Mucosa of stomach (tissue), 1 donor: ENCODE data around the gene CEP170B.
A peak's percentile ranks its signal among the peaks of the same experiment; 100 is the strongest.

Experiments
- H3K27me3 ChIP-seq: one replicate; pipeline ENCODE4 v1.7.0; 2013; ENCODE audit warnings: mild to moderate bottlenecking, low read length; ENCODE audit not compliant: control insufficient read depth, insufficient read depth
- H3K36me3 ChIP-seq: one replicate; pipeline ENCODE4 v1.7.0; 2013; ENCODE audit warnings: low read length; ENCODE audit not compliant: control insufficient read depth, insufficient read depth
- H3K4me1 ChIP-seq: one replicate; pipeline ENCODE4 v1.7.0; 2013; ENCODE audit warnings: mild to moderate bottlenecking, low read length; ENCODE audit not compliant: control insufficient read depth, insufficient read depth
- H3K4me3 ChIP-seq: one replicate; pipeline ENCODE4 v1.7.0; 2013; ENCODE audit warnings: low read length
- H3K9ac ChIP-seq: one replicate; pipeline ENCODE4 v1.7.0; 2013; ENCODE audit warnings: mild to moderate bottlenecking, low read length, moderate library complexity
- H3K9me3 ChIP-seq: one replicate; pipeline ENCODE4 v1.7.0; 2013; ENCODE audit warnings: mild to moderate bottlenecking, low read length, moderate library complexity; ENCODE audit not compliant: control insufficient read depth
- donor health status: Pancreatic carcinoma.

CEP170B gene

GRCh38 chr14:104864267-104865080 is 594 bp upstream of the CEP170B start:
- H3K9me3 ChIP-seq, result no peaks in the 10 kb centered on the region
- peaks cover 32% of the 10 kb centered on the region for H3K4me1 ChIP-seq
- no peaks in the 10 kb centered on the region for H3K36me3 ChIP-seq
- peak overlapping the region; percentile 58 for H3K9ac ChIP-seq
- peak overlapping the region; percentile 40 for H3K4me3 ChIP-seq
- no peaks in the 10 kb centered on the region for H3K27me3 ChIP-seq

GRCh38 chr14:104865631-104866441 is 768 bp downstream of the CEP170B start:
- Histone ChIP-seq H3K9ac (peak overlapping the region; percentile 80), H3K4me1 (peaks cover 32% of the 10 kb centered on the region), H3K27me3 (no peaks in the 10 kb centered on the region), H3K4me3 (peak overlapping the region; percentile 31), H3K9me3 (no peaks in the 10 kb centered on the region), H3K36me3 (no peaks in the 10 kb centered on the region)

- Histone ChIP-seq H3K9me3 (no peaks in the 10 kb centered on the region), H3K27me3 (no peaks in the 10 kb centered on the region), H3K36me3 (no peaks in the 10 kb centered on the region), H3K4me3 (peak overlapping the region; percentile 31), H3K4me1 (peaks cover 32% of the 10 kb centered on the region), H3K9ac (peak overlapping the region; percentile 80)
These were observed 1.6 kb downstream of the CEP170B start for GRCh38 chr14:104866451-104867370.

GRCh38 chr14:104867371-104868059 is 2.4 kb downstream of the CEP170B start:
- no peaks in the 10 kb centered on the region for H3K9me3 ChIP-seq
- H3K27me3 ChIP-seq, result no peaks in the 10 kb centered on the region
- H3K4me1 ChIP-seq, result peaks cover 36% of the 10 kb centered on the region
- peak overlapping the region; percentile 29 for H3K9ac ChIP-seq
- H3K36me3 ChIP-seq, result no peaks in the 10 kb centered on the region
- no peak overlapping the region for H3K4me3 ChIP-seq

GRCh38 chr14:104868060-104868740 is 3.1 kb downstream of the CEP170B start:
- Histone ChIP-seq H3K4me3 (no peak overlapping the region), H3K9ac (no peak overlapping the region), H3K4me1 (peaks cover 34% of the 10 kb centered on the region), H3K27me3 (no peaks in the 10 kb centered on the region), H3K9me3 (no peaks in the 10 kb centered on the region), H3K36me3 (no peaks in the 10 kb centered on the region)

- H3K9me3 ChIP-seq, result no peaks in the 10 kb centered on the region
- H3K36me3 ChIP-seq, result no peaks in the 10 kb centered on the region
- H3K27me3 ChIP-seq, result no peaks in the 10 kb centered on the region
- H3K4me3 ChIP-seq, result no peak overlapping the region
- no peak overlapping the region for H3K9ac ChIP-seq
- peaks cover 39% of the 10 kb centered on the region for H3K4me1 ChIP-seq
These were observed 3.9 kb downstream of the CEP170B start for GRCh38 chr14:104868811-104869572.

- Histone ChIP-seq H3K9me3 (no peaks in the 10 kb centered on the region), H3K36me3 (no peaks in the 10 kb centered on the region), H3K4me1 (peaks cover 42% of the 10 kb centered on the region), H3K9ac (no peak overlapping the region), H3K27me3 (no peaks in the 10 kb centered on the region), H3K4me3 (no peak overlapping the region)
These were observed 4.8 kb downstream of the CEP170B start for GRCh38 chr14:104869669-104870367.

GRCh38 chr14:104870368-104871144 is 5.5 kb downstream of the CEP170B start:
- Histone ChIP-seq H3K36me3 (no peaks in the 10 kb centered on the region), H3K9ac (no peak overlapping the region), H3K4me3 (no peak overlapping the region), H3K4me1 (peaks cover 42% of the 10 kb centered on the region), H3K27me3 (no peaks in the 10 kb centered on the region), H3K9me3 (no peaks in the 10 kb centered on the region)

- H3K36me3 ChIP-seq, result no peaks in the 10 kb centered on the region
- peaks cover 39% of the 10 kb centered on the region for H3K4me1 ChIP-seq
- no peaks in the 10 kb centered on the region for H3K27me3 ChIP-seq
- no peak overlapping the region for H3K4me3 ChIP-seq
- H3K9me3 ChIP-seq, result no peaks in the 10 kb centered on the region
- no peak overlapping the region for H3K9ac ChIP-seq
These were observed 6.1 kb downstream of the CEP170B start for GRCh38 chr14:104871145-104871655.
